IPS DF 19.7 (cell line): Measurements from ENCODE around the gene GBP5.
"Not testable (repeated sequence)": the region's sequence is repeated elsewhere in the genome, so short reads cannot be mapped to it uniquely, and the experiment has no call there.

Experiments
- DNase-seq: peaks from one replicate; pipeline ENCODE4 v3.0.0-alpha.2; 2013; ENCODE audit warnings: low read depth, low spot score

Gene GBP5

DNA sequence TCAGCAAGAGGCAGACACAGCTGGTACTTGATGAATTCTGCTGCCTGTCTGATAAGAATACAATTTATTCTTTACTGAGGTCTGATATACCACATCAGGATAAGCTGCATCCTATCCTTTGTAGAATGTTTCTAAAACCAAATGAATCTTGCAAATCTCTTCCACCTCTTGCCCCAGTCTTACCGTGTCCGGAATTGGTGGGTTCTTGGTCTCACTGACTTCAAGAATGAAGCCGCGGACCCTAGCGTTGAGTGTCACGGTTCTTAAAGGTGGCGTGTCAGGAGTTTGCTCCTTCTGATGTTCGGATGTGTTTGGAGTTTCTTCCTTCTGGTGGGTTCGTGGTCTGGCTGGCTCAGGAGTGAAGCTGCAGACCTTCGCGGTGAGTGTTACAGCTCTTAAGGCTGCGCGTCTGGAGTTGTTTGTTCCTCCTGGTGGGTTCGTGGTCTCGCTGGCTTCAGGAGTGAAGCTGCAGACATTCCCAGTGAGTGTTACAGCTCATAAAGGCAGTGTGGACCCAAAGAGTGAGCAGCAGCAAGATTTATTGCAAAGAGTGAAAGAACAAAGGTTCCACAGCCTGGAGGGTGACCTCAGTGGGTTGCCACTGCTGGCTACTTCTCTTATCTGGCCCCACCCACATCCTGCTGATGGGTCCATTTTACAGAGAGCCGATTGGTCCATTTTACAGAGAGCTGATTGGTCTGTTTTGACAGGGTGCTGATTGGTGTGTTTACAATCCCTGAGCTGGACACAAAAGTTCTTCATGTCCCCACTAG lies at the start of gene GBP5:
Gene GBP5, minus strand, starts transcription at position 592 of the 773 bp plus-strand sequence. CDS start 3,305 bp downstream, outside the sequence.
- not testable (repeated sequence) for DNase-seq

DNA sequence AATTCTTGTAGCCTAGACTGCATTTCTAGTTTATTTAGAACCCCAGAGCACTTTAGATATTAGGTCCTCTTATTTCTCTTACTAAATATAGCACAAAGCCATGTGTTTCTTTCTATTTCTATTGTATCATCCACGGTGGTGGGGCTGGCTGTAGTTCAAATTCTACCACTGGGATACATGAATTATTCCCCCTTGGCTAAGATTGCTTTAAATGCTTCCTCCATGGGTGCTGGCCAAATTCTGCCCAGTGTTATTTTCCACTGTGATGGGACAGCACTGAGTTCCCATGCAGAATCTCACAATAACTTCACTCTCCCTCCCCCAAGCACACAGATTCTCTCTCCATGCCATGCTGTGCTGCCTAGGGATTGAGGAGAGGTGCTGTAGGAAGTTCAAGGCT lies 49.7 kb upstream of the GBP5 start:
- no peak for DNase-seq

DNA sequence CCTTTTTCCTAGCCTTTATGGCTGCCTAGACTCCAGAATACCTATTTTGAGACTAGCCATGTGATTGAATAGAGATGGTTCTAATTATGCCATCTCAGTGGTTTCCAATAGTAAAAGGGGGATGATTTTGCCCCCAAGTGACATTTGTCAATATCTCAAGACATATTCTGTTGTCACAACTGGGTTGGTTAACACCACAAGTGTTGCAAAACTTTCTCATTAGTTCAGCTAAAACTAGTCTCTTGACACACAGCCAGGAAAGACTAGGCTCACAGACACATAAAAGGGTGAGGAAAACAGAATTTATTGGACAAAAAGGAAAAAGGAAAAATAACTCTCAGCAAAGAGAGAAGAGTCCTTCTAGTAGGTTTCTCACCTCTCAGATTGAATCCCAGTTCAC lies 39.9 kb upstream of the GBP5 start:
- DNase-seq, result no peak

- no peak for DNase-seq
Observed at GRCh38 chr1:89311757-89312156, 39.1 kb upstream of the GBP5 start.

DNA sequence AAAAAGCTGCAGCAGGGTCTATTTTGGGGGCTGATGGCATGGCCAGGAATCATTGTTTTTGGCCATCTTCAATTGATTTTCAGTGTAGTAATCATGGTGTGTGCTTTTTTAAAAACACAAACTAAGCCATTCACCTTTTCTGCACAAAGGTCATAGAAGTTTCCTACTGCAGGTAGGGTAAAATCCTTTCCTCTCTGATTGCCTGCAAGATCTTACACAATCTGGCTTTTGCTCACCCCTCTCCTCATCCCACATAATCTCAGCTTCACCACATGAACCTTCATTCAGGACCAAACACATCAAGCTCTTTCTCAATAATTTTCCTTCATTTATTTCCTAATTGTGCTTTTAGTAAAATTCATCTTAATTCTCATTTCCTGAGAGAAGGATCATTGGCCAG lies 38.3 kb upstream of the GBP5 start:
- DNase-seq, result no peak

DNA sequence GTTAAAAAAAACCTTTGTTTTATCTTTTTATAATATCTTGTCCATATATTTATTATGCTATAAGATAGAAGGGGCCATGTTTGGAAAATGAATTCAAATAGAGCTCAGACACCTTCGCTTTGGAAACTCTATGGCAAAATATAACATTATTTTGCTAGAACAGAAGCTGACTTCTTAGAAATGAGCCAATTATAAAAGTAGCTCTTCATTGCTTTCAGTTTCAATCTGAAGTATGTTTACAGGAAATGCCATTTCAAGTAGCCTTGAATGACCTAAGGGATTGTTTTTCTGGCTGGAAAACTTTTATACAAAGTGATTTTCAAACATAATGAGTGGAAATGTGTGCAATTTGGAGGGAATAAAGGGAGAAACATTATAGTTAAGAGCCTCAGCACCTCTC lies 37.8 kb upstream of the GBP5 start:
- no peak for DNase-seq

GRCh38 chr1:89309828-89310227 lies 37.2 kb upstream of the GBP5 start:
- no peak for DNase-seq

GRCh38 chr1:89306273-89306672 lies 33.6 kb upstream of the GBP5 start:
- no peak for DNase-seq

DNA sequence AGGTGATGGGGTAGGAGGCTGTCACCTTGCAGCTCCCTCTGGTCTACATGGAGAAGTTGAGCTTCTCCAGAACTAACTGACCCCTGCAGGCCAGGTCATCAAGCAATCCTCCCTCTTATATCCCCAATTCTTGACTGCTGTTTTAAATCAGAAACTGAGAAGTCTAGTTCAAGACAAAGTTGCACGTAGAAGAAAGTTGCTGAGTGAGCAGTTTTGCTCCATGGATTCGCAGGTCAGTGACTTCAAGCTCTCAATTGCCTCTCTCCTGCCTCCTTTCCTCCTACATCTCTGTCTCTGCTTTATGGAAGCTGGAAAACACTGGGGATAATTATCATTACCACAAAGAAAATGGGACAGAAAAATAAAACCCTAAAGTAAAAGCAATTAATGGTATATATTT lies 32.8 kb upstream of the GBP5 start:
- DNase-seq, result no peak

DNA sequence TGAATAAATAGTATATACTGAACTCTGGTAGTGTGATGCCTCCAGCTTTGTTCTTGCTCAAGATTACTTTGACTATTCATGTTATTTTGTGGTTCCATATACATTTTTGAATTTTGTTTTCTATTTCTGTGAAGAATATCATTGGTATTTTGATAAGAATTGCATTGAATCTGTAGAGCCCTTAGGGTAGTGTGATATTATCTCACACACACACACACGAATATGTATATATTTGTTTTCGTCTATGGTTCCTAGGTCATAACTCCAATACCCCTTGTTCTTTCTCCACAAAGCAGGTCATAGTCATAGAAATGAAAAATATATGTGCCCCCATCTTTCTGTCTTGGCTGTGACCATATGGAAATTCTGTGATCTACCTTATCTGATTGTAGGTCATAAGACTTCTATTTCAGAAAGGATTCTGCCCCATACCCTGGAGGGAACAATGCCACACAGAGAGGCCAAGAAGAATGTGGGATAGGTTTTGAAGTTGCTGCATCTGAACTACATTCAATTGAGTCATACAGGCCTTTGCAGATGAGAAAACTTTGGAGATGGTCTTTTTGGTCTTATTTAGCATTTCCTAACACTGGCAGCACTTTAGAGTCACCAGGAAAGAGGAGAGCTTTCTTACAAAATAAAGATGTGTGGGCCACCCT lies 32.0 kb upstream of the GBP5 start:
- no peak for DNase-seq

- DNase-seq, result no peak
Observed at GRCh38 chr1:89302697-89303332, 30.2 kb upstream of the GBP5 start.

DNA sequence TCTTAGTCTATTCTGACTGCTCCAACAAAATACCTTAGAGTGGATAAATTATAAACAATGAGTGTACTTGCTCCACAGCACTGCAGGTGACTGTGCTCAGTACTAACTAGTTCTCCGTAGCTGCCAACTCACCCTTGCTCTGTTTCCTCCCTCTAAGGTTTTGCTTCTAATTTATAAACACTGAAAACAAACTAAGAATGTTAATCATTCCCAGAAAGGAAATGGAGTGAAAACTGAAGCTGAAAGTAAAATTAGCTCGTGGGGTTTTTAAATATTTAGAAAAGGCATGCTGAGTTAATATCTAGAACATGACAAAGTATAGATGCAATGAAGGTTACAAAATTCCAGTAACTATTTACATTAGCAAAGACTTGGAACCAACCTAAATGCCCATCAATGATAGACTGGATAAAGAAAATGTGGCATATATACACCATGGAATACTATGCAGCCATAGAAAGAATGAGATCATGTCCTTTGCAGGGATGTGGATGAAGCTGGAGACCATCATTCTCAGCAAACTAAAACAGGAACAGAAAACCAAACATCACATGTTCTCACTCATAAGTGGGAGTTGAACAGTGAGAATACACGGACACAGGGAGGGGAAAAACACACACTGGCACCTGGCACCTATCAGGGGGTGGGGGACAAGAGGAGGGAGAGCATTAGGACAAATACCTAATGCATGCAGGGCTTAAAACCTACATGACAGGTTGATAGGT lies 27.2 kb upstream of the GBP5 start:
- DNase-seq, result not testable (repeated sequence)

- DNase-seq, result no peak
Observed at GRCh38 chr1:89298461-89298860, 25.8 kb upstream of the GBP5 start.

DNA sequence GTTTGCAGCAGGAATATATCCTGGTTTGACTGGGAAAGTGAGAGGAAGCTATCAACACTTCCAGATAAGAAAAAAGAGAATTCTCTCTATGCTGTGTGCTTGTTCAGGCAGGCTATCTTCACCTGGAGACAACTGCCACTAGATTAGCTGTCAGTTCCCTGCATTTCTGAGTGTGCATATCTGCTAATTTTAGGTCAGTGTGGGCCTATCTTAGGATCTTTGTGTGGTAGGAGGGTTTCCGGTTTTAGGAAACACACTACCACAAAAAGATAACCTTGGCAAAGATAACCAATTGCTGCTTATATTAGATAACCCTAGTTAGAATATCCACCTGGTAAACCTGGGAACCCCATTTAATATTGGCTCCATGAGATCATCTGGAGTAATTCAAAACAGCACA lies 22.5 kb upstream of the GBP5 start:
- no peak for DNase-seq

DNA sequence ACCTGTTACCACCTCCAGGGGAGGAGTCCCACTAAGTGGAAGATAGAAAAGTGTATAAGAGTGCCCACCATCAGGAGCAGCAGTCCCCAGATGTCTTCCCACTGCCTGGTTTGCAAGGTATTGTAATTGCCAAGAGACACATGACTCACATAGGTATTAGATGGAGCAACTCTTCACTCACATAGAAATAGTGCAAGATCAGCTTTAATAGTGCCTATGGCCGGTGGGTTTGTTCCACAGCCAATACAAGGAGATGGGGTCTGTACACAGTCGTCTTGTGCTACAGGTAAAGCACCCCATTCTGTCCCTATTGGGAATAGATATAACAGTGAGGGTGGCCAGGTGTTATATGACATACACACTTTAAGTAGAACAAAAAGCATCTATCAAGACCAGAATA lies 18.6 kb upstream of the GBP5 start:
- DNase-seq, result no peak

GRCh38 chr1:89288051-89288340 lies 15.3 kb upstream of the GBP5 start:
- no peak for DNase-seq

DNA sequence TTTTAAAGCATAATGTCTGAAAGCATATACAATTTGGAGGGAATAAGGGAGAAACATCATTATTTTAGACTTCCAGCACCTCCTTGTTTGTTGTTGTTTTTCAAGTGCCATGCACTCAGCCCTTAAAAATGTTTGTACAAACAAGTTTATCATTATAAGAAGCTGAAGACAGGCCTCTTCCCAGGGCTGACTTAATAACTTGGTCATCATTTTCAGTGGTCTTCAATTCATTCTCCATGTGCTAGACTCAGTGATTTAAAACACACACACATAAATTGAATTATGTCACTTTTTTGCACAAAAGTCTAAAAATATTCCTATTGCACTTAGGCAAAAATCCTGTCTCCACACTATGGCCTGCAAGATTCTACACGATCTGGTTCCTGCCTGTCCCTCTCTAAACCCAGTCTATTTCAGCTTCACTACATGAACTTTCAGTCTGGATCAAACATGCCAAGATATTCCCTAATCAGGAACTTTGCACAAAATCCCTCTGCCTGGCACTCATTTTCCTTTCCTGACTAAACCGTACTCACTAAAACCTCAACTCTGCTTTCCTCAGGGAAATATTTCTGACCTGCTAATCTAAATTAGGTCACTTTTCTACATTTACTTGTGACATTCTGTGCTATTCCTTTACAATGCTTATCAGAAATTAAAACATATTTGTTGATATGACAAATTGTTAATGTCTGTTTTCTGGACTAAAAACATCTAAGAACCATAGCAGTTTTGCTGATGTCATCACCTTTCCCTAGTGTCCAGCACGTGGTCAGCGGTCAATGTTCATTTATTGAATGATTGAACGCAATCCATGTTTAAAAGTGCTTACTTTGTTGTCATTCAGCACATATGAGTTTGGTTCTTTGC lies 14.8 kb upstream of the GBP5 start:
- DNase-seq, result no peak

DNA sequence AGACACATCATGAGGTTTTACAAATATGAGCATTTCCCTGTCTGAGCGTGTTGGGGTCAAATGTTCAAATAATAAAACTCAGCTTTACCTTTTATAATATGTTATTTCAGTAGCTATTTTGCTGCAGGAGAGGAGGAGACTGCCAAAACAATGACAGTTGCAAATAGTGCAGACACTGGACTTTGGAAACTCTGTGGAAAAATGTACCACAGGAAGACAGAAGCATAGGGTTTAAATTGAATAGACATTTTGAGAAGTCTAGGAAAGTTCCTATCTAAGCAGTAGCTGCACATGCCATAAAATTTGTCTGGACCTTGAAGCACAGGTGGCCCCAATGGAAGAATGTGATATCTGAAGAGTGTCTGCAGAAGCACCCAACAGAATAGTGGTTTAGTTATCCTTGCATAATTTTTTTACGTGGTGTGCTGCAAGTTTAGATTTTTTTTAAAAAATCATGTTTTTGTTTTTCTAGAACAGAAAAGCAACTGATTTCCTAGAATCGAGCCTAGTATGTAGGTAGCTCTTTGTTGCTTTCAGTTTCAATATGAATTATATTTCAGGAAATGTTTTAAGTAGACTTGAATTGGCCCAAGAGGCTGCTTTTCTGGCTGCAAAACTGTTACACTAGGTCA lies 14.0 kb upstream of the GBP5 start:
- DNase-seq, result no peak

- no peak for DNase-seq
Observed at GRCh38 chr1:89285745-89286380, 13.2 kb upstream of the GBP5 start.

- not testable (repeated sequence) for DNase-seq
Observed at GRCh38 chr1:89284078-89284763, 11.6 kb upstream of the GBP5 start.
